Measurements from ENCODE around the gene EHD3.

DNA sequence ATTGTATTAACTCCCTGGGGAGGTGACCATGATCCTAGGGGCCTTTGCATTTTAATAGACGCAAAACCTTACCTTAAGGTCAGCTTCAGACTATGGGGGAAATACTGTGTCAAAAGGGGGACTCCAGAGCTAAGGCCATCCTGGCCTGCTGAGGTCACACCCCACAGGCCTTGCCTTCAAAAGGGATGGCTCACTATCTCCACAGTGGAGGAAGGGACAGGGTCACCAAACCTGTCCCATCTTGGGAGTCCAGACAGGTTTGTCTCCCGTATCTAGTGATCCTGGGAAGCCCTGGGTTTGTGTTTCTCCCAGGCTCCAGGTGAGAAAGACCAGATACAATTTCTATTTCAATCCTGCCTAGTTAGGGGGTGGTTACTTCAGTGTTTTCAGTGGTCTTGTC is 41.6 kb upstream of the EHD3 start:
- no peak for TF ChIP-seq EZH2phosphoT487 (IDR thresholded peaks at IDR 0.05; ENCODE audit: low read length)
- TF ChIP-seq, protein P1, sequence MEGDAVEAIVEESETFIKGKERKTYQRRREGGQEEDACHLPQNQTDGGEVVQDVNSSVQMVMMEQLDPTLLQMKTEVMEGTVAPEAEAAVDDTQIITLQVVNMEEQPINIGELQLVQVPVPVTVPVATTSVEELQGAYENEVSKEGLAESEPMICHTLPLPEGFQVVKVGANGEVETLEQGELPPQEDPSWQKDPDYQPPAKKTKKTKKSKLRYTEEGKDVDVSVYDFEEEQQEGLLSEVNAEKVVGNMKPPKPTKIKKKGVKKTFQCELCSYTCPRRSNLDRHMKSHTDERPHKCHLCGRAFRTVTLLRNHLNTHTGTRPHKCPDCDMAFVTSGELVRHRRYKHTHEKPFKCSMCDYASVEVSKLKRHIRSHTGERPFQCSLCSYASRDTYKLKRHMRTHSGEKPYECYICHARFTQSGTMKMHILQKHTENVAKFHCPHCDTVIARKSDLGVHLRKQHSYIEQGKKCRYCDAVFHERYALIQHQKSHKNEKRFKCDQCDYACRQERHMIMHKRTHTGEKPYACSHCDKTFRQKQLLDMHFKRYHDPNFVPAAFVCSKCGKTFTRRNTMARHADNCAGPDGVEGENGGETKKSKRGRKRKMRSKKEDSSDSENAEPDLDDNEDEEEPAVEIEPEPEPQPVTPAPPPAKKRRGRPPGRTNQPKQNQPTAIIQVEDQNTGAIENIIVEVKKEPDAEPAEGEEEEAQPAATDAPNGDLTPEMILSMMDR (IDR thresholded peaks at IDR 0.05; ENCODE audit: low read length), result no peak

Measured in MM.1S (cell line).